ENCODE results near the gene SETDB1.

GRCh38 chr1:151007853-151008243 is 81.7 kb downstream of the SETDB1 start:
- TF ChIP-seq CTCF (conservative IDR thresholded peaks at IDR 0.05; ENCODE audit: low read length) (no peak), EZH2phosphoT487 (IDR thresholded peaks at IDR 0.05; ENCODE audit: borderline replicate concordance) (no peak)

Data from Loucy (cell line).